Keratinocyte (primary cell): ENCODE measurements around the gene TMEM150A. TPM values are rescaled to one million over a fixed set of nuclear protein-coding genes. Genes with fewer than 3 reads are reported as not detected.

Experiments
- DNase-seq: peaks from one replicate; pipeline ENCODE4 v3.0.0-alpha.2; 2011; ENCODE audit warnings: low read depth, missing footprints, low spot score
- FAIRE-seq: peaks from 2 replicates; lab custom pipeline; 2011; peaks lifted over from hg19 to GRCh38; lab: Jason Lieb, UNC
- H2AFZ ChIP-seq: 2 replicates; pipeline ENCODE4 v1.6.0; 2012; ENCODE audit warnings: low read length, control low read depth, inconsistent platforms; ENCODE audit not compliant: control insufficient read depth
- H3K27ac ChIP-seq: 2 replicates; pipeline ENCODE4 v1.5.1; 2011; ENCODE audit warnings: low read length; ENCODE audit not compliant: control insufficient read depth, insufficient read depth
- H3K27me3 ChIP-seq: 3 replicates; pipeline ENCODE4 v1.6.0; 2011; ENCODE audit warnings: low read length; ENCODE audit not compliant: control insufficient read depth, insufficient read depth; ENCODE audit errors: extremely low read depth
- H3K36me3 ChIP-seq, 2 experiments: 2 replicates in 1 of 2; 3 replicates in 1 of 2; pipeline ENCODE4 v1.5.1; 2011; ENCODE audit warnings: low read length in 2 of 2, mild to moderate bottlenecking in 1 of 2; ENCODE audit not compliant: control insufficient read depth in 2 of 2, insufficient read depth in 2 of 2; ENCODE audit errors: extremely low read depth in 1 of 2
- H3K4me1 ChIP-seq: 3 replicates; pipeline ENCODE4 v1.5.1; 2011; ENCODE audit warnings: low read length; ENCODE audit not compliant: control insufficient read depth, insufficient read depth; ENCODE audit errors: extremely low read depth
- H3K4me2 ChIP-seq: 3 replicates; pipeline ENCODE4 v1.6.0; 2011; ENCODE audit warnings: low read depth, low read length; ENCODE audit not compliant: control insufficient read depth, insufficient read depth; ENCODE audit errors: extremely low read depth
- H3K4me3 ChIP-seq, 3 experiments: fragments of 200-600 bp in 1 of 3; sonication (generic) in 1 of 3; 2 replicates in 2 of 3; 3 replicates in 1 of 3; pipeline ENCODE4 v1.5.1; 2011 to 2016; ENCODE audit warnings: low read length in 3 of 3, mild to moderate bottlenecking in 3 of 3, control low read depth in 2 of 3, inconsistent platforms in 1 of 3, low read depth in 1 of 3, mixed read lengths in 1 of 3, mixed run types in 1 of 3, moderate library complexity in 1 of 3; ENCODE audit not compliant: control insufficient read depth in 2 of 3, insufficient read depth in 2 of 3; ENCODE audit errors: extremely low read depth in 1 of 3
- H3K79me2 ChIP-seq: 2 replicates; pipeline ENCODE4 v1.6.0; 2012; ENCODE audit warnings: low read length; ENCODE audit not compliant: control insufficient read depth, insufficient read depth
- H3K9ac ChIP-seq: 3 replicates; pipeline ENCODE4 v1.6.0; 2011; ENCODE audit warnings: low read length; ENCODE audit not compliant: control insufficient read depth, insufficient read depth; ENCODE audit errors: extremely low read depth
- H3K9me1 ChIP-seq: 3 replicates; pipeline ENCODE4 v1.6.0; 2011; ENCODE audit warnings: low read length; ENCODE audit not compliant: control insufficient read depth, insufficient read depth; ENCODE audit errors: extremely low read depth
- H3K9me3 ChIP-seq: 2 replicates; pipeline ENCODE4 v1.5.1; 2012; ENCODE audit warnings: low read depth, low read length; ENCODE audit not compliant: control insufficient read depth
- H4K20me1 ChIP-seq: 3 replicates; pipeline ENCODE4 v1.6.0; 2011; ENCODE audit warnings: low read length; ENCODE audit not compliant: control insufficient read depth, insufficient read depth; ENCODE audit errors: extremely low read depth
- EZH2 ChIP-seq: IDR thresholded peaks from one replicate; pipeline ENCODE4 v1.6.1; 2012; ENCODE audit warnings: inconsistent platforms, mild to moderate bottlenecking, low read length, moderate library complexity
- dilution Hi-C: fragments of 300-500 bp; cut with MboI; formaldehyde crosslinking; loops from one replicate; pipeline ENCODE4 v1.7.0; 2020; ENCODE audit warnings: low sequenced_read_pairs; ENCODE audit not compliant: extremely low pct_ligation_motif_present
- polyA plus RNA-seq, 5 experiments: library from polyadenylated mRNA; depleted of rRNA in 3 of 5; stranded (reverse) in 3 of 5; stranded (forward) in 1 of 5; unstranded in 1 of 5; fragments of >200 nt; gene quantifications; 1 replicate in 1 of 5; 2 replicates in 3 of 5; 3 replicates in 1 of 5; pipeline versions ENCODE4 v1.2.1 to v1.2.3, GENCODE V29; 2011 to 2012; ENCODE audit warnings: missing spikeins in 2 of 5, low read depth in 1 of 5, low replicate concordance in 1 of 5
- TF ChIP-seq, protein P1 (sequence below), 3 experiments: IDR thresholded peaks in 1 of 3; conservative IDR thresholded peaks in 1 of 3; optimal IDR thresholded peaks in 1 of 3; 2 replicates in 2 of 3; 3 replicates in 1 of 3; pipeline versions ENCODE3 to v1.5.1; 2011; ENCODE audit warnings: low read length in 3 of 3, mild to moderate bottlenecking in 3 of 3, moderate library complexity in 2 of 3, control low read depth in 1 of 3, inconsistent platforms in 1 of 3; ENCODE audit not compliant: insufficient read depth in 2 of 3; ENCODE audit errors: extremely low read depth in 1 of 3

TMEM150A gene
- polyA plus RNA-seq, 1 donor (not counting 4 experiments of a cell fraction or from before 2014, with no cell fraction given): 7.7 TPM

GRCh38 chr2:85554980-85555612 is 47.4 kb downstream of the TMEM150A start:
- Histone ChIP-seq H3K36me3 (peaks cover 34 to 45% of the 10 kb centered on the region in 2 experiments), H4K20me1 (no peaks in the 10 kb centered on the region), H2AFZ (no peak overlapping the region), H3K4me3 (no peak overlapping the region), H3K9me1 (no peaks in the 10 kb centered on the region), H3K27me3 (no peaks in the 10 kb centered on the region), H3K9me3 (no peaks in the 10 kb centered on the region), H3K4me1 (no peaks in the 10 kb centered on the region), H3K9ac (no peak overlapping the region), H3K27ac (no peak overlapping the region), H3K79me2 (peaks cover 11% of the 10 kb centered on the region), H3K4me2 (no peak overlapping the region)
- no peak for DNase-seq
- dilution Hi-C loops: no loop called here
- no peak for TF ChIP-seq EZH2
- TF ChIP-seq, protein P1, sequence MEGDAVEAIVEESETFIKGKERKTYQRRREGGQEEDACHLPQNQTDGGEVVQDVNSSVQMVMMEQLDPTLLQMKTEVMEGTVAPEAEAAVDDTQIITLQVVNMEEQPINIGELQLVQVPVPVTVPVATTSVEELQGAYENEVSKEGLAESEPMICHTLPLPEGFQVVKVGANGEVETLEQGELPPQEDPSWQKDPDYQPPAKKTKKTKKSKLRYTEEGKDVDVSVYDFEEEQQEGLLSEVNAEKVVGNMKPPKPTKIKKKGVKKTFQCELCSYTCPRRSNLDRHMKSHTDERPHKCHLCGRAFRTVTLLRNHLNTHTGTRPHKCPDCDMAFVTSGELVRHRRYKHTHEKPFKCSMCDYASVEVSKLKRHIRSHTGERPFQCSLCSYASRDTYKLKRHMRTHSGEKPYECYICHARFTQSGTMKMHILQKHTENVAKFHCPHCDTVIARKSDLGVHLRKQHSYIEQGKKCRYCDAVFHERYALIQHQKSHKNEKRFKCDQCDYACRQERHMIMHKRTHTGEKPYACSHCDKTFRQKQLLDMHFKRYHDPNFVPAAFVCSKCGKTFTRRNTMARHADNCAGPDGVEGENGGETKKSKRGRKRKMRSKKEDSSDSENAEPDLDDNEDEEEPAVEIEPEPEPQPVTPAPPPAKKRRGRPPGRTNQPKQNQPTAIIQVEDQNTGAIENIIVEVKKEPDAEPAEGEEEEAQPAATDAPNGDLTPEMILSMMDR (optimal IDR thresholded peaks at IDR 0.05 in 1 of 3, IDR thresholded peaks at IDR 0.05 in 1 of 3, conservative IDR thresholded peaks at IDR 0.05 in 1 of 3; ENCODE audit: extremely low read depth in 1 of 3, insufficient read depth in 2 of 3, low read length in 3 of 3): no peak
- FAIRE-seq: no peak

DNA sequence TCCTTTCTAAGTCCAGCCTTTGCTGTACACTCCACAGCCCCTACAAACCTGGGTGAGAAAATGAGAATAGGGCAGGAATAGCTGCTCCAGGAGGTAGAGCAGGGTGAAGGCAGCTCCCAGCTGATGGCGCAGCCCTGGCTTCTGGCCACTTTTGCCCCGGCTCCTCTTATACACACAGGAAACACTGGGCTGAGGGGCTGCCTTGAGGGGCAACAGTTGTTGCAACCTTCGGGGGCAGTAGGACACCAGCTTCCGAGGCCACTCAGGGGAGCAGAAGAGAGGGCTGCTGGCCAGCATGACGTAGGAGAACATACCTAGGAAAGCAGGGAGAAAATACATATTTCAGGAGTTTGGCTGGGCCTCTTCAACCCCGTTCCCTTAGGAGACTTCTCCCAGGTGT is 49.3 kb downstream of the TMEM150A start:
- FAIRE-seq (no peak), DNase-seq (no peak)
- Histone ChIP-seq H3K27ac (no peak overlapping the region), H3K4me1 (no peaks in the 10 kb centered on the region), H3K4me2 (no peak overlapping the region), H4K20me1 (no peaks in the 10 kb centered on the region), H3K4me3 (no peak overlapping the region), H3K9ac (no peak overlapping the region), H3K79me2 (no peaks in the 10 kb centered on the region), H3K9me1 (no peaks in the 10 kb centered on the region), H3K9me3 (no peaks in the 10 kb centered on the region), H3K36me3 (peaks cover 28 to 43% of the 10 kb centered on the region in 2 experiments), H2AFZ (no peak overlapping the region), H3K27me3 (no peaks in the 10 kb centered on the region)
- dilution Hi-C loops: no loop called here
- TF ChIP-seq, protein P1 (optimal IDR thresholded peaks at IDR 0.05 in 1 of 3, IDR thresholded peaks at IDR 0.05 in 1 of 3, conservative IDR thresholded peaks at IDR 0.05 in 1 of 3; ENCODE audit: extremely low read depth in 1 of 3, insufficient read depth in 2 of 3, low read length in 3 of 3): no peak
- TF ChIP-seq EZH2: no peak
